AML-193 (cell line): ENCODE measurements around the gene SMCHD1.
"Not testable (repeated sequence)": the region's sequence is repeated elsewhere in the genome, so short reads cannot be mapped to it uniquely, and the experiment has no call there.

Experiments
- DNase-seq, 2 experiments: peaks; one replicate each; lab custom pipeline; 2025; lab: John Stamatoyannopoulos, UW

SMCHD1 gene

DNA sequence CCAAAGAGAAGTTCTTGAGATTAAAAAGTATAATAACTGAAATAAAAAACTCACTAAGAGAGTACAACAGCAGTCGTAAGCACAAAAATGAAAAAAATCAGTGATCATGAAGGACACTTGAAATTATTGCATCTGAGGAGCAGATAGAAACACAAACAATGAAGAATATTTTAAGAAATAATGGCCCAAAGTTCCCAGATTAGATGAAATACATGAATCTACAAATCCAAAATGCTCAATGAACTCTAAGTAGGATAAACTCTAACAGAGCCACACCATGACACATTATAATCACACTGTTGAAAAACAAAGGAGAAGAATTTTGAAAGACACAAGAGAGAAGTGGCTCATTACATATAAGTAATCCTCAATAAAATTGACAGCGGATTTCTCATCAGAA, 159.4 kb downstream of the SMCHD1 start:
- no peak for DNase-seq

DNA sequence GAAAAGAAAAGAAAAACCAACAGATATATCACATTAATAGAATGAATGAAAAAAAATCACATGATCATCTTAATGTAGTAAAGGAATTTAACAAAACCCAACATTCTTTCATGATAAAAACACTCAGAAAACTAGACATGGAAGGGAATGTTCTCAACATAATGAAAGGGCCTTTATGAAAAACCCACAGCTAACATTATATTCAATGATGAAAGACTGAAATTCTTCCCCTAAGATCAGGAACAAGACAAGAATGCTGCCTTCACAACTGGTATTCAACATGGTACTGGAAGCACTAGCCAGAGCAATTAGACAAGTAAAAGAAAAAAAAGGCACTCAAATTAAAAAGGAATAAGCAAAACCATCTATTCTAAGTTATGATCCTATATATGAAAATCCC, 162.8 kb downstream of the SMCHD1 start:
- no peak for DNase-seq

DNA sequence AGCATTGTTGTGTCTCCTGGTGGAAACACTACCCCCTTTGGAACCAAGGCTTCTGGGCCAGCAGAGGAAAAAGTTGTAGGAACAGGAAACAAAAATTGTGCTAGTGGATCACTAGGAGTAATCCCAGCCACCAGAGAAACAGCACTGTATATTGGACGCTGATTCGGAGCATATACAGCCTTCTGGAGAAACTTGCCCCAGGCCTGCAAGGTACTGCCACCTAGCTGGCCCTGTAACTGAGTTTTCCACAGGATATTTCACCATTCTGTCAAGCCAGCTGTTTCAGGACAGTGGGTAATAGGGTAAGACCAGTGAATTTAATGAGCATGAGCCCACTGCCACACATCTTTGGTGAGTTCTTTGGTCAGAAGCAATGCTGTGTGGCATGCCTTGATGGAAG, 166.2 kb downstream of the SMCHD1 start:
- DNase-seq: no peak

DNA sequence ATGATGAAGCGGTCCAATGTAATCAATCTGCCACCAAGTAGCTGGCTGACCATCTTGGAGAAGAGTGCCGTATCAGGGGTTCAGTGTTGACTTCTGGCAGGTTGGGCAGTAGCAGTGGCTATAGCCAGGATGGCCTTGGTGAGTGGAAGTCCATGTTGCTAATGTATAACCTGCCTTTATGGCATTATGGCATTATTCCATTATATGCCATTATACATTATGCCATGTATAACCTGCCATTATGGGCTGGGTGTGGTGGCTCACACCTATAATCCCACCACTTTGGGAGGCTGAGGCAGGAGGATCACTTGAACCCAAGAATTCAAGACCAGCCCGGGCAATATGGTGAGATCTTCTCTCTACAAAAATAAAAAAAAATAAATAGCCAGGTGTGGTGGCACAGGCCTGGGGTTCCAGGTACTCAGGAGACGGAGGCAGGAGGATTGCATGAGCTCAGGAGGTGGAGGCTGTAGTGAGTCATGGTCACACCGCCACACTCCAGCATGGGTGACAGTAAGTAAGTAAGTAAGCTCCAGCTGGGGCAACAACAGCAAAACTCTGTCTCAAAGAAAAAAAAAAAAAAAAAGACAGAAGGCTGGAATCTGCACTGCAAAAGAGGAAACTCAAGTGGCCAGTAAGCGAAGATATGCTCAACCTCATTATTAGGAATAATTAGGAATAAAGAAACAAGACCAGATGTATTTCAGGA, 166.8 kb downstream of the SMCHD1 start:
- no peak for DNase-seq

DNA sequence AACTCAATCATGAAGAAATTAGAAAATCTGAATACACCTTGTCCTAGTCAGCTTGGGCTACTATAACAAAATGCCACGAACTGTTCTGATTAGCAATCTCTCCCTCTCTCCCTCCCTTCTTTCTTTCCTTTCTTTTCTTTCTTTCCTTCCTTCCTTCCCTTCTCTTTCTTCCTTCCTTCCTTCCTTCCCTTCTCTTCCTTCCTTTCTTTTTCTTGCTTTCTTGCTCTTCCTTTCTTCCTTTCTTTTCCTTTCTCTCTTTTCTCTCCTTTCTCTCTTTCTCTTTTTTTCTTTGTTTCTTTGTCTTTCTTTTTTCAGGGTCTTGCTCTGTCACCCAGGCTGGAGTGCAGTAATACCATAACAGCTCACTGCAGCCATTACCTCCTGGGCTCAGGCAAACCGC, 167.7 kb downstream of the SMCHD1 start:
- DNase-seq: no peak

DNA sequence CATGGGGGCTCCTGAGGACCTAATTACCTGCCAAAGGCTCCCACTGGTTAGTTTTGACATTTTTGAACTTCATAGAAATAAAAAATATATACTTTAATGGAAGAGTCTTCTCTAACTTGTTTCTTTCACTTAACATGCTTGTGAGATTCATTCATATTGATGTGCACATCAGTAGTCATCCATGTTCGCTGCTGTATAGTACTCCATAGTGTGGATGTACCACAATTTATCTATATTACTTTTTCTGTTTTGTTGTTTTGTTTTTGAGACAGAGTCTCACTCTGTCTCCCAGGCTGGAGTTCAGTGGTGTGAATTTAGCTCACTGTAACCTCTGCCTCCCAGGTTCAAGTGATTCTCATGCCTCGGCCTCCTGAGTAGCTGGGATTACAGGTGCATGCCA, 168.4 kb downstream of the SMCHD1 start:
- no peak for DNase-seq

DNA sequence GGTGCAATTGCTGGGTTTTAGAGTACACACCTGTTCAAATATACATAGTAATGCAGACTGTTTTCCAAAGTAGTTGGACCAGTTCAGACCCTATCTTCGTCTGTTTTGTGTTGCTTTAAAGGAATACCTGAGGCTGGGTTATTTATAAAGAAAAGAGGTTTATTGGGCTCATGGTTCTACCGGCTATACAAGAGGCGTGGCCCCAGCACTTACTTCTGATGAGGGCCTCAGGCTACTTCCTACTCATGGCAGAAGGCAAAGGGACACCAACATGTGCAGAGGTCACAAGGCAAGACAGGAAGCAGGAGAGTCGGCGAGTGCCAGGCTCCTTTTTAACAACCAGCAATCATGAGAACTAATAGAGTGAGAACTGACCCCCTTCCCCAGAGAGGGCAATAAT, 169.3 kb downstream of the SMCHD1 start:
- DNase-seq: no peak

DNA sequence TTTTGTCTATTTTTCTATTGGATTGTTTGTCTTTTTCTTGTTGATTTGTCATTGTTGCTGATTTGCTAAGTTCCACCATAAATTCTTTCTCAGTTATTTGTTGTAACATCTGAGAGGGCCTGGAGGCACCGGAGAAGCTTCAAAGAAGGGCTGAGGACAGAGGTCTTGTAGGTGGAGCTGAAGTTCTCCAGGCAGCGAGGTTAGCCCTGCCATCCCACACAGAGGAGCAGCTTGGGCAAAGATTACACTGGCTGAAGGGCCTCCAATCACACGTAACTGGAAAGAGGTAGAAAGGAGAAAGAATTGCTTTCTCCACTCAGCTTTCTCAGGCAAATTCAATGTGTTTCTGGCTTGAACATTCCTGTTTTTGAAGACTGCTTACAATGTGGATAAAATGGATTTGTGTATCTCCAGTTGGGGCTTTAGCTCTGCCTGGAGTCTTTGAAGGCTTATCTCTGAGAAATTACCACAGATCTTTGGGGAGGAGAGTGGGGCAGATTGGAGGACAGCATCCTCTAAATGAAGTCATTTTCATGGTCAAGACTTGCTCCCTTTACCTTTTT, 170.2 kb downstream of the SMCHD1 start:
- no peak for DNase-seq

DNA sequence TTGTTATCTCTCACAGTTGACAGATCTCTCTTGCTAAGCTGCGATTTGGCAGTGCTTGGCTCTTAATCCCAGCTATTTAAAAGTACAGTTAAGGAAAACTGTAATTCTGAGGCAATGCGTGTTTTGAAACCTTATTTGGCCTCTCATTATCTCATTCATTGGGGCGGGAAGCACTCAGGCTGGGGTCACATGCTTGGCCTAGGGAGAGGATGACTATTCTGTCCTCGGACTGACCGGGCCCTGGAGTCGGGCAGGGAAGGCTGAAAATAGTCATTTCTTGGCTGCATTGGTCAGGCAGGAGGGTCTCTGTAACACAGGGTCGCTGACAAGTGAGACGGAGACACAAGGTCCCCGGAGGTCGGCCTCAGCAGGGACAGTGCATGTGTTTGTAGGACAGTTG, 171.1 kb downstream of the SMCHD1 start:
- no peak for DNase-seq

DNA sequence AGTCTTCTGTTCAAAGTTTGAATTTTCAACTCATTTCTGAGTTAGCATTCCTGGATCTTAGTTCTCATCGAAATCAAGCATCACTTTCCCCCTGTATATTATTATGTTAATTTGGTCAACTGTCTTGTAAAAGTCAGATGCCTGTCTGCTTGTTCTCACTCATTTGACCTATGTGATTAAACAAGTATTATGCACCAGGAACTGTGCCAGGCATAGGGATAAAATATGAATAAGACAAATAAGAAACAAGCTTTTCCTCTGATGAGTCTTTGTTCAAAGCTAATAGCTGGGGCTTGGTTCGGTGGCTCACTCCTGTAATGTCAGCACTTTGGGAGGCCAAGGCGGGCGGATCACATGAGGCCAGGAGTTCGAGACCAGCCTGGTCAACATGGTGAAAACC, 171.5 kb downstream of the SMCHD1 start:
- DNase-seq: no peak

DNA sequence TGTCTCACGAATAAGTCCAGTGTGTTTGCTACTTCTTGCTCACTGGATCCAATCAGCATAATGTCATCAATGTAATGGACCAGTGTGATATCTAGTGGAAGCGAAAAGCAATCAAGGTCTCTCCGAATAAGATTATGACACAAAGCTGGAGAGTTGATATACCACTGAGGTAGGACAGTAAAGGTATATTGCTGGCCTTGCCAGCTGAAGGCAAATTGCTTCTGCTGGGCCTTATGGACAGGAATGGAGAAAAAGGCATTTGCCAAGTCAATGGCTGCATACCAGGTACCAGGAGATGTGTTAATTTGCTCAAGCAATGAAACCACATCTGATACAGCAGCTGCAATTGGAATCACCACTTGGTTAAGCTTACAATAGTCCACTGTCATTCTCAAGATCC, 180.6 kb downstream of the SMCHD1 start:
- DNase-seq: not testable (repeated sequence)

DNA sequence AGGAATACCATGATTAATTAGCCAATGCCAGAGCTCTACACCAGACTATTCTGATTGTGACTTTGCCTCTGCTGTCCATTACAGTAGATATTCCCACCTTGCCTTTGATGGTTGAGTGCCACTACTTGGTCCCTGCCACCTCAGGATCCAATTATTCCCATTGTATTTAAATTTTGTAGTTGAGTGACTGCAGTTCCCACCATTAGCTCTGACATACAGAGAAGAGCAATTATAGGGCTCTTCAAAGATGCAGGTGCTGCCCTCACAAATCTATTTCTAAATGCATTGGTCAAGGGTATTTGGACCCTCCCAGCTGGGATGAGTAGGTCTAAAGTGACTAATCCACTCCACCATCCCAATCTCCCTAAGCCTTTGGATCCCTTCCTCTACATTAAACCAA, 181.8 kb downstream of the SMCHD1 start:
- not testable (repeated sequence) for DNase-seq

DNA sequence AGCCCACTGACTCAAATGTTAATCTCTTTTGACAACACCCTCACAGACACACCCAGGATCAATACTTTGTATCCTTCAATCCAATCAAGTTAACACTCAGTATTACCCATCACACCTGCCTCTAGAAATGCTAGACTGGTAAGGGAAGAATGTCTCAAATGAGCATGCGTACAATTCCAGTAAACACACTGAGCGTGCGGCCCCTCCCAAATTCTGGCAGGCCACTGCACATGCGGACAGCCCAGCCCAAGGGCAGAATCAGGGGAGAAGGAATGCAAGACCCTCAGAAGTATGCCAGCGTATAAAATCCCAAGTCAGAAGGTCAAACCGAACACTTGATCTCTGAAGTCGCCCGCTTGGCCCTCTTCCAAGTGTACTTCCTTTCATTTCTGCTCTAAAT, 183.7 kb downstream of the SMCHD1 start:
- no peak for DNase-seq

DNA sequence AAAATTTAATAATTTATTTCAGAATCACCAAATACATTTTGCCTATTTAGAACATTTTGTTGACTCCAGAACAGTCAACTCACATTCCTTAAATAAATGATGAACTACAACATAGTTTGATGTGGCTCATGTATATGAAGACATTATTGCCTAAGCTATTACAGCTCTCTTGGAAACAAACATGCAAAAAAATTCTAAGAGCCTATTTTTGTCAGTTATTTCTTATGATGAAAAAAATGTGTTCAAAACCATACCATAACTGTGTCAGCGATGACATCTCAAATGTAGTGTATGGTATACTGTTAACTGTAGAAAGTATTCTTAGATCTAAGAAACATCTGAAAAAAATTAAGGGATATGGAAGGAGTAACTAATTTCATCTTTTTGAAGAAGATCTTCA, 185.0 kb downstream of the SMCHD1 start:
- DNase-seq: no peak

DNA sequence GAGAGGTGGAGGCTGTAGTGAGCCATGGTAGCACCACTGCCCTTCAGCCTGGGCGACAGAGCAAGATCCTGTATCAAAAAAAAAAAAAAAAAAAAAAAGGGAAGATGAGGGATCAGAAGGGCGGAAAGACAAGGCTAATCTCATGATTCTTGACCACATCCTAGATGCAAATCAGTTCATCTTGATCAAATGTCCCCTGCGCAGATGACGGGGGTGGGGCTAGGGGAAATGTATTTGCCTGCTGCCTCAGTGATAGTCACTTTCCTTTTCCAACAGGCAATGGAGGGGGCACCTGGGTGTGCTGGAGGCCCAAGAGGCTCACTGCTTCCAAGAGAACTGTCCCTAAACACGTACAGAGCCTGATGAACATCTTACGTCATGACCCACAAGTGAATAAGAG, 187.6 kb downstream of the SMCHD1 start:
- no peak for DNase-seq

DNA sequence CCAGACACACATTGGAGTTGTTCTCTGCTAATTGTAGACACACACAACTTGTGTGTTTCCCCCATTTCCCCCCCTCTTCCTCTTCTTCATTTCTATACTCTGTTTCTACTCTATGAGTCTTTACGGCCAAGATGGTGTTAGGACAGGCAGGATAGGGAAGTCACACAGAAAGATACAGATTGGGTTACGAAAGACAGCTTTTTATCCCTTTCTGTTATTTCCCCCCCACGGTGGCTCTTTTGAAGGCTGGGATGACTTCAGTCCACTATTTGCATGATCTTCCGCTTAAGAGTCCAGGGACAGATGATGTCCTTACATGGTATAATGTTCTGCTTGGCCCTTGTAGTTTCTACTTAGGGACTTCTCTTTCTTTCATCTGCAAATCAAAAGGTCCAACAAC, 189.6 kb downstream of the SMCHD1 start:
- DNase-seq: no peak

DNA sequence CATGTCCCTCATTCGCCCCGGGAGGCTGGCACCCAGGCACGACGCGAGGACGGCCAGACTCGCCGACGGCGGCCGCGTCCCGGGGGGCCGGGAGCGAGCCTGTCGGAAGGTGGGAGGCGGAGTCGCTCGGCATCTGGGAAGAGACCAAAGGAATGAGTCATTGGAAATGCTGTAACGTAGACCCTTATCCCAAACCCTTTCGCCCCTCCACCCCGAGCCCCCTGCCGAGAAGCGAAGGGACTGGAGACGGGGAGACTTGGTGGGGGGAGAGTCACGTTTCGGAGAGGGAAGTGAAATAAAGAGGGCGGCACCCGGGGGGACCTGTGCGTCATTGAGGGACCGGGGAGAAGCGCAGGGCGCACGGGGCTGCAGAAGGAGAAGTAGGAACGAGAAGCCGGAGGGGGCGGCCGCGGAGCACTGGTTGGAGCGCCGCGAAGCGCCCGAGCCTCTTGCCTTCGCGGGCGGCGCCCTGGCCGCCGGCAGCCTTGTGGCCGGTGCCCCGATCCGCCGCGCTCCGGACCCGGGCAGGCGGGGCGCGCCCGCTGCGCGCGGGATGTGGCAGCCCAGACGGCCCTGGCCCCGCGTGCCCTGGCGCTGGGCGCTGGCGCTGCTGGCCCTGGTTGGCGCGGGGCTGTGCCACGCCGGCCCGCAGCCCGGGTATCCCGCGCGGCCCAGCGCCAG, 191.2 kb downstream of the SMCHD1 start, which contains the start of gene EMILIN2:
EMILIN2 (plus strand) TSS at position 371 of the 681 bp plus-strand sequence; CDS start at position 554, 183 bp downstream.
- no peak for DNase-seq

DNA sequence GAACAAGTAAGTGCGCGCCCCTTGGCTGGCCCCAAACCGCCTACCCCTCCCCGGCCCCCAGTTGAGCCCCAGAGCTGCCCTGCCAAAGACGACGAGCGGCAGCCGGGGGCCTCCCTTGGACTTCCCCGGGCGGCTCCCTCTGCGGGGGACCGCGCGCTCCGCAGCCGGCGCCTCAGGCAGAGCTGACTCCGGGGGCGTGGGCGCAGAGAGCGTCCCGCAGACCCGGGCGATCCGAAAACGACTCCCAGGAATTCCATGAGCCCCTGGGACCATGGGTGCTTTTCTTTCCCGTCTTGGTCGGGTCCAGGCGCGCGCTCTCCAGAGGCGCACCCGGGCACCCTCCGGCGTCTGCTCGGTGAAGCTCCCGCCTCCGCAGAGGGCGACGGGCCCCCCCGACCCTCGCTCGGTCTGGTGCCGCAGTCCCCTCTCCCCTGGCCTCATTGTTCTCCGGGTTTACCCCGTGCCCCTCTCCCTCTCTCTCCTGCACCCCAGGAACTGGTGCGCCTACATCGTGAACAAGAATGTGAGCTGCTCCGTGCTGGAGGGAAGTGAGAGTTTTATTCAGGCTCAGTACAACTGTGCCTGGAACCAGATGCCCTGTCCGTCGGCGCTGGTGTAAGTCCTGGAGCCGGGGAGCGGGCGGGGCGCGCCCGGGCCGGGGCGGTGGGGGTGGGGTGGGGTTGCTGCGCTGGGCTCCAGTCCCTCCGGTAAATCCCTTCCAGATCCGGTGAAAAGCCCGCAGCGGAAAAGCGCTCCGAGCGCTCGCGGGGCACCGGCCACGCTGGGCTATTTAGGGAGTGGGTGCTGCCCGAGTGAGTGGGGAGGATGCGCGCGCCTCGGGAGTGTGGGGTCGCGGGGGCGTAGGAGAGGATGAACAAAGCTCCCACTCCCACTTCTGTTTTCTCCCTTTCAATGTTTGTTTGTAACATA, 192.1 kb downstream of the SMCHD1 start:
- no peak for DNase-seq

DNA sequence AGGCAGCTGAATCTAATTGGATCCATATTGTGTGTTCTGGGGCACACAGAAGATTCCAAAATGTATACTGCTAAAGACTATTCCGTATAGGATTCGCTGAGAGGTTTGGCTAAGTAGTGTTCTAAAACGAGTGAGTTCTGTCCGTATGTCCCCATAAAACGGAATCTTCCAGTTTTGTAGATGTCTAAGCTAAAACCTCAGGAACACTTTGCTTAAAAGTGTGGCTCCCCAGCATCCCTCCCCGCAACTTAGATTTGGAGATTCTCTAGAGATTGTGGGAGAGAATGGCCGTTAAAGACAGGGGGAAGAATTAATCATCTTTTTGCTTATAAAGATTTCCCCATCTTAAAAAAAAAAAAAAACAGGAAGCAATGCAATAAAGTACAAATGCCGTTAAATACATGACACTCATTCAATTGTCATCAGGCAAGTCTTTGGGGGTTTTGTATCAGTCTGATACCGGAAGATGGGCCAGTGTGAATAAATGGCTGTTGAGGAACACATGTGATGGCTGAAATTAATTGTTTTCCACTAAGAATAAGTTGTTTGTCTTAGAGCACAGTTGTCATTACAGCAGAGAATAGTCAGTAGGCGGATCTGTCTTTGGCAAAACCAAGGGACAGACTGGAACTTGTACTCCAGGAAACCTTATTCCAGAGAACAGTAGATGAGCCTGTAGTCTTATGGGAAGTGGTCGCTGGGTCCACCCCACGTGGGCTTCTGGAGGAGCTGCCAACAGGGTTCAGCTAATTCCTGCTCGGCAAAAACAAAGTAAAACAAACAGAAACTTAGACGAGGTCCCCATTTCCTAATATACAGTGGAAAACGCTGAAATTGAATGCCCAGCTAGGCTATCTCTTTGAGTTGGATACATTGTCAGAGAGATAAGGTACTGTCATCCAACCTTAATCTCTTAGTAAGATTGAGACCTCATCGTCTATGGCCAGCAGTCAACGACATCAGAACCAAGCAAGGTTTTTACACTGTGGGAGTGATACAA, 193.0 kb downstream of the SMCHD1 start:
- DNase-seq: no peak

DNA sequence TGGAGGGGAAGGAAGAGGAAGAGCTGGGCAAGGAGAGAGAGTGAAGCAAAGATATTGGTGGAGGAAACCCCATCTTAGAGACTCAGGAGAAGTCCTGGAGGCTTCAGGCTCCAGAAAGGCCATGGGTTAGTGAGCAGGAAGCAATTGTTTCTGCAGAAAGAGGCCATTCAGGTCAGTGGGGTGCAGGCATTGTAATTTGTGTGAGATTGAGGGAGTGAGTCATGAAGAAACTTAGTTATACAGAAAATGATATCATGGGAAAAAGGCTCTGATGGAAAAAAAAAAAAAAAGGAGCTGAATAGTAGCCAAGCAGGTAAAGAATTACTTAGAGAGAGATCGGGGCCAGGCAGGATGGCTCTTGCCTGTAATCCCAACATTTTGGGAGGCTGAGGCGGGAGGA, 195.3 kb downstream of the SMCHD1 start:
- no peak for DNase-seq

DNA sequence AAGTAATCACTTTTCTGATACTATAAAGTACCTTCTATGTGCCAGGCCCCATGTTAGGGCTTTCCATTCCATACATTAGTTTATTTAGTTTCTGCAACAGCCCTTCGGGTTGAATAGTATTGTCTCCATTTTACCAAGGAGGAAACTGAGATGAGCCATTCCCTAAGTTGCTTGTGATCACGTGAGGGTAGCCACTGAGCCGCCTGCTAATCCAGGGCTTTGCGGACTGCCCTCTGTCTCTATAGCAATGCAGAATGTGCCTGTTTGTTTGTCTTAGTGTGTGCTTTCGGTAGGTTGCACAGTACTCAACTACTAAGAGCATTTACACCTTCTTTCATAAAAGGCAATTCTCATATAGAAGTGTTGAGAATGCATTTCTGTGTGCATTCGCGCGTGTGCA, 196.2 kb downstream of the SMCHD1 start:
- no peak for DNase-seq
